ENCODE measurements around the gene DCLRE1A.
A peak's percentile ranks its signal among the peaks of the same experiment; 100 is the strongest.
"Not testable (repeated sequence)": the region's sequence is repeated elsewhere in the genome, so short reads cannot be mapped to it uniquely, and the experiment has no call there.

Gene DCLRE1A

DNA sequence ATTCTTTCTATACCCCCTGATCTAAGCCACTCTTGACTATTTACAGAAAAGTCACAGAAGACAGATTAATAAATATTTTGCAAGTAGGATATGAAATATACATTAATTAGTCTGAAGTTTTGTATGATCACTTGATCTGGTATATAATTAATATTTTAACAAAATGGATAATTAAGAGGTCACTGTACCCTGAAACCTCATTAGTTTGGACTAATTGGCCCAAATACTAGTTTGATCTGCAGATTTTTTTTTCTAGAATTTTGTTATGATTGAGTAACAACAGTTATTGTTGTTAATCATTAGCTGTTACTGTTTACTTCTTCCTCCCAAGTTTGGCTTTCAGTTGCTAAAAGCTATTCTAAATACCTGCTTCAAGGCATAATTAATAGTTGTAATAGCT, 3.3 kb upstream of the DCLRE1A start:
- no peak for DNase-seq (ENCODE audit: low spot score)

DNA sequence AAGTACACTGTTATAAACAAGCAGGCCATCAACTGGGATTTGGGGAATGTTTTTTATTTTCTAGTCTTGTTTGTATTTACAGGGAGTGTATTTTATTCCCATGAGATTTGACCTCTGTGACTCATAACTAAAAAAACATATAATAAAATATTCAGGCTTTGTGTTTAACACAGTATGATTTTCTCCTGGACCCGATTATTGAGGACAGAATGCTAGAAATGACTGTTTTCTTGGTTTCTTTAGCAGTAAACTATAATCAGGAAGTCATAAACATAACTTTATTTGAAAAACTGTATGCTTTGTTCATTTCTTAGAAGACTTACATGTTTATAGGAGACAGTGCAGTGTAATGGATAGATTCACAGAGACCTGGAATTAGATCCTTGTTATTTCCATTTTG, 2.7 kb upstream of the DCLRE1A start:
- peak; percentile 25 for DNase-seq (ENCODE audit: low spot score)

DNA sequence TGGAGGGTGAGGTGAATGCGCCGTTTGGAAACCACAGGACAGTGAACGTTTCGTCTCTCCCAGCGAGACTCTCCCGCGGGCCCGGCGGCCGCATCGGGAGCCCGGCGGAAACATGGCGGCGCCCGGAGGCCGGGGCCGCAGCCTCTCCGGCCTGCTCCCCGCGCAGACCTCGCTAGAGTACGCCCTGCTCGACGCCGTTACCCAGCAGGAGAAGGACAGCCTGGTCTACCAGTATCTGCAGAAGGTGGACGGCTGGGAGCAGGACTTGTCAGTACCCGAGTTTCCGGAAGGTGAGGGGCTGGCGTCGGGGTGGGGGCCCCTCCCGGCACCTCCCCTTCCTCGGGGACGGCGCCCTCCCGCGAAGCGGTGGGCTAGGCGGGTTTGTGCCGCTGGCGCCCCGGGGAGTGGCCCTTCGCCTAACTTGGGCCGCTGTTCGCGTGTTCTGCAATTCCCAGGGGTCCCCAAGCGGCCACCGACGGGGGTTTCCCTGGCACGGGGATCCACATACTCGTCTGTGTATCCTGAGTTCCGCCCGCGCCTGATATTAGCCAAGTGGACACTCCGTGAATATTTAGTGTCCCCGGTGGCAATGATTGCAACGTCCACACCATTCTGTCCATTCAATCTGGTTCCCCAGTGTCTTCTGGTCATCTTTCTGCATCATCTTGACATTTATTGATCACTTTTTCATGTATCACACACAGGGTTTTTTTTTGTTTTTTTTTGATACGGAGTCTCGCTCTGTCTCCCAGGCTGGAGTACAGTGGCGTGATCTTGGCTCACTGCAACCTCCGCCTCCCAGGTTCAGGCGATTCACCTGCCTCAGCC, 1.1 kb upstream of the DCLRE1A start:
- peak; percentile 70 for DNase-seq (ENCODE audit: low spot score)

DNA sequence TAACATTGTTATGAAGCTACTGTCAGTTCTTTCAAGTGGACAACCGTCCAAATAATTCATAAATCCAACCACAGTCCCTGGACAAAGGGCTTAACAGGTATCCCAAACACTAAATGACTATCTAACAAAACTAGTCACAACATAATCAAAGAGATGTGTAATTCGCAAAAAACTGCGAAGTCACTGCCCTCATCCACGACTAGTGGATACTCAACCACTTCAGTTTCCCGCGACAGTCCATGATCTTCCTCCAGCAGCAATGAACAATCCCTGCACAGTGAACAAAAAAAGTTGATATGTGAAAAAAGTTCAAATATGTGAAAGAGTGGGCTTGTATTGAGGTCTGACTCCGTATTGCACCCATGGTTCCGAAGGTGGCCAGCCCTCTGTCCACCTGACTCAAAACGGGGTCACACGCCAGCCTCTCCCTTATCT, 287 bp downstream of the DCLRE1A start:
- DNase-seq (ENCODE audit: low spot score) = no peak

DNA sequence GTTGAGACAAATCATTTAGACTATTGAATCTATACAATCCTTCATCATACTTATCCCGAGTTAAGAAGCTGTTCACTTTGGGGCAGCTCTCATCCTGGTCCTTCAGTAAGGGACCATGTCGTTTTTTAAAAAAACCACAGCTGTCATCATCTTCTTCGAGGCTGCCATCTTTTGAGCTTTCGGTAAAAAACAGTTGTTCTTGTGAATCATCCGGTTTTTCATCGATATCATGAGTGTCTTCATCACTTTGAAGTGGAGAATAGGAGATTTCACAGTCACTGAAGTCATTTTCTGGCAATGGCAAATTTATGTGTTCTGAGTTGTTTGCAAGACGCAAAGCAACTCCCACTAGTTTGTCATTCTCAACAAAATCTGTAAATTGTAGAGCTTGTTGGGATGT, 3.9 kb downstream of the DCLRE1A start:
- no peak for DNase-seq (ENCODE audit: low spot score)

DNA sequence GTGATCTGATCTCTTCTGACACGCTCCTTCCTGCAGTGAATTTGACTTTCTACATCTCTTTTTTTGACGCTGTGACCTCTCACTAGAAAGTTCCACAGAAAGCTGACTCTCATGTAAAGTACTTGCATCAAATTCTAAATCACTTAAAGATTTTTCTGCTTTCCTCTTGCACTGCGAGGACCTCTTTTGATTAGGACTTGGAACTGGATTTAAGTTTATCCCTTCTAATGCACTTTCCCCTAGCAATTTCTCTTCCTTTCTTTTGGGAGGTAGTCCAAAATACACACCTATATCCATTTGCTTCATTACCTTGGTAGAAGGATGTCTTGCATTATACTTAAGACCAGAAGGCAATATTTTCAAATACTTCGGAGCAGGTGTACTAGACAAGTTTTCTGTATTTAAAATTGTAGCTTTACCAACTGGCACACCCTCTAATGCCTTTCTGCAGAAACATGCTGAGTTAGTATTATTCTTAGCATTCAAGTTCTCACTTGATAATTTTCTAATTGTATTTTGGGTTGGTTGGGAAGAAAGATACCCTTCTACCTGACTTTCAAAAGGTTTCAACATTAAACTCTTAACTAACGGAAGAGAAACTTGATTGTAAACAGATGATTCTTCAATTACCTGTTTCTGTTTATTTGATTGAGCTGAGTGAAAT, 4.6 kb downstream of the DCLRE1A start:
- no peak for DNase-seq (ENCODE audit: low spot score)

DNA sequence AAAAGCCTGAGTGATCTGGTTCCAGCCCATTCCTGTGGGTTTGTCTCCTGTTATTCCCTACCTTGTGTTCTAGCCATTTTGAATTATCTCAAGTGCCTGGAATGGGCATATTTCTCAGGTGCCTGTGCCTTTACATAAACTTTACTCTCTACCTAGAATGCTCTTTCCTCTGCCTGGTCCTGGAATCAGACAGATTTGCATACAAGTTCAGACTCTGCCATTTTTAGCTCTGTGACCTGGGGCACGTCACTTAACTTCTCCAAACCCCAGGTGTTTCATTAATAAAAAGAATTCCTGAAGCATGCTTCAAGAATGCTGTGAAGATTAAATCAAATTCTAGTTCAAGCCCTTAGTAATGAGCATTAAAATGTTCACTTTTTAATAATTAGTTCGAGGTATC, 7.8 kb downstream of the DCLRE1A start:
- no peak for DNase-seq (ENCODE audit: low spot score)

DNA sequence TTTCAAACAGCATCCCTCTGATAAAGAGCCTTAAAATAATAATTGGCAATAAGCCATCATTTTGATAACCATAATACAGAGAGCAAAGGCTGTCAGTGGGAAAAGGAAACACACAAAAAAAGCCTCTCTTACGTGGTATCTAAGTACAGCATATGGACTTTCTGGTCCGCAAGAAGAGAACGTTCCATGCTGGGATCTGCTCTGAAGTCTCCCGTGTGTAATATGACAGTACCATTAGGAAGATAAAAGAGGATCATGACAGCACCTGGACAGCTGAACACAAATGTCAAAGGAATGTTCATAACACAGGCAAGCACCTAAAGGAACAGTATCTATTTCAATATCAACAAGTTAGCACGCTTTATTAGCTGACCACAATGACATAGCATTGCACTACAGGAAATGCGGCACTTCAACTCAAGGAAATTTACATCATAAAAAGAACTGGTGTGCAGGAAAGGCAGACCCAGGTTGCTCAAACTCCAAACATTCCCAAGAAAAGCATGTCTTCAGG, 9.9 kb downstream of the DCLRE1A start:
- DNase-seq (ENCODE audit: low spot score) = no peak

DNA sequence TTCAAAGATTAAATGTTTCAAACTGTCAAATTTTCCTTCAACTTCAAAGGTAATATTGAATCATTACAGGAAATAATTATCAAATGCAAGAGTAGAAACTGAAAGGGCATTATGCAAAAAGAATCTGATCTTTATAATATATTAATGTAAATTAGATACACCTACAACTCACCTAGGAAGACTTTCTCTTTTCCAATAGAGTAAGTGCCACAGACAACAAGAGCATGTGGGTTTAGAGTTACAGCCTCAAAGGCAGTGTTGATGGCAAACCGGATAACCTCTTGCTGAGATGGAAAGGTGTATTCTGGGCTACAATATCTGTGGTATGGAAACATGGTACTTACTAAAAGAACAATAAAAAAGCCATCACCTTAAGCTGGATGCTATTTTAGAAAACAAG, 11.7 kb downstream of the DCLRE1A start:
- no peak for DNase-seq (ENCODE audit: low spot score)

DNA sequence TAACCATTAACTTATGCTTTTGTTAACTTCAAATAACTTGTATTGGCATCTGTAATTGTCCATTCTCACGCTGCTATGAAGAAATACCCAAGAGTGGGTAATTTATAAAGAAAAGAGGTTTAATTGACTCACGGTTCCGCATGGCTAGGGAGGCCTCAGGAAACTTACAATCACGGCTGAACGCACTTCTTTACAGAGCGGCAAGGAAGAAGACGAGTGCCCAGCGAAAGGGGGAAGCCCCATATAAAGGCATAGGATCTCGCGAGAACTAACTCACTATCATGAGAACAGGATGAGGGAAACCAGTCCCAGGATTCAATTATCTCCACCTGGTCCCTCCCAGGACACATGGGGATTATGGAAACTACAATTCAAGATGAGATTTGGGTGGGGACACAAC, 25.3 kb downstream of the DCLRE1A start:
- not testable (repeated sequence) for DNase-seq (ENCODE audit: low spot score)

DNA sequence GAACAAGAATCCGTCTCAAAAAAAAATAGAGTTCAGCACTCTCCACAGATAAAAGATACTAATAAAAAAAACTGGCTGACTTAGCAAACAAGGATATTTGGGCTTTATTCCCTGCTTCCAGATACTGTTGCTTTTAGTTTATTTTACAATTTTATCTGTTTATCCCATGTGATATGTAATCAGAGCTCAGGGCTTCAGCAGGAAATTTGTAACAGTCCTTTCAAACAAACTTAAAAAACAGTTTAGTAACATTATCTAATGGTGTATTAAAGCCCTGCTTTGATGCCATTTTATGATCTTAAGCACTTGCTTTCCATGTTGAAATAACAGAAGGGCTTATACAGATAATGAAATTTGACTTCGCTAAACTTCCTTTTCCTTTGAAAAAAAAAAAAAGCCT, 28.1 kb downstream of the DCLRE1A start:
- no peak for DNase-seq (ENCODE audit: low spot score)

DNA sequence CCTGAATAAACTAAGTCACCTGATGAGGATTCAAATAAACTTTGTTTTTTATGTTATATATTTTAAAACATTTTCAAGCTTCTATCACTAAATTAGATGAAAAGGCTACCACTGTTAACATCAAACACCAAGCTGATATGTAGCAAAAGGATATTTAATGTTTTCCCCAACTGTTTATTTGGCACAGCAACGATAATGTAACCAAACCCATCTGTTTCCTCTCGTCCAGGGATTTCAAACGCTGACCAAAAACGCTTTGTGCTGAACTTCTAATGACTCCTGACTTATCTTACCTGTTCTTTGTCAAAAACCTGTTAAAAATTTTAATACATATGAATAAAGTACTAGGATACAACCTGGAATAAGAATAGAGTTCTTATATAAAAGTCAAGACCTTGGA, 30.5 kb downstream of the DCLRE1A start:
- DNase-seq (ENCODE audit: low spot score) = no peak

DNA sequence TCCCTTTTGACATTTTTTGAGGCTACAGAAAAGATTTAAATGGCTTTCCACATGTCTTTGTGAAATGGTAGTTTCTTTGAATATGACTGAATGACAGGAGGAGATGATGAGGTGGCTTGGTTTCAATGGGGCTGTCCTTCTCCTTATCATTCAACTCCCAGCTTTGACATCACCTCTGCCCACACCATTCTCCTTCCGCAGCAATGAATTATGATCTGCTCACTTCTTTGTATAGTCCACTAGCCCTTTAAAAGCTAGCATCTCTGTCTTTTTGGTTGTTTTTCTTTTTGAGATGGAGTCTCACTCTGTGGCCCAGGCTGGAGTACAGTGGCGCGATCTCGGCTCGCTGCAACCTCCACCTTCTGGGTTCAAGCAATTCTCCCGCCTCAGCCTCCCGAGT, 31.7 kb downstream of the DCLRE1A start:
- no peak for DNase-seq (ENCODE audit: low spot score)

DNA sequence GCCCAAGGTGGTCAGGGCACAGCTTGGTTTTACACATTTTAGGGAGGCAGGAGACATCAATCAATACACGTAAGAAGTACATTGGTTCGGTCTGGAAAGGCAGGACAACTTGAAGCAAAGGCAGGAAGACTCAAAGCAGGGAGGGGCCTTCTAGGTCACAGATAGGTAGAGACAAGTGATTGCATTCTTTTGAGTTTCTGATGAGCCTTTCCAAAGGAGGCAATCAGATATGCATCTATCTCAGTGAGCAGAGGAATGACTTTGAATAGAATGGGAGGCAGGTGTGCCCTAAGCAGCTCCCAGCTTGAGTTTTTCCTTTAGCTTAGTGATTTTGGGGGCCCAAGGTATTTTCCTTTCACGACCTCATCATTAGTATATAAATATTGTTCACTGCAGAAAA, 32.6 kb downstream of the DCLRE1A start:
- DNase-seq (ENCODE audit: low spot score) = not testable (repeated sequence)

DNA sequence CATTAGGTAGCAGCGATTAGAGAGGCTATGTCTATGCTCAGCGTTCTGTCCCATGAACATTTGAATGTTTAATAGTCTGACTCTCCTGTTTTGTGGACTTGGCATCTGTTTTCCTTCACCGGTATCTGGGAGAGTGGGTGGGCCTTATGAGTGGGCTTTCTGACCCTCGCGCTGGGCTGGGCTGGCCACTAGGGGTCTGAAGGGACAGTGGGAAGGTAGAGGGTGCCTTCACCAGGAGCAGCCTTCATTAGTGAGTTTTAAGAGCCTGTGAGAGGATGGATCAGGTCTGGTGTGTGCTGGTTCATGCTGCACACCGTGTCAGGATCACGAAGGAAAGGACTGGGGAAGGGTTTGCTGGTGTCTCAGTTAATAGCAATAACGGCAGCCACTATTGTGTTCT, 33.4 kb downstream of the DCLRE1A start:
- DNase-seq (ENCODE audit: low spot score) = no peak

DNA sequence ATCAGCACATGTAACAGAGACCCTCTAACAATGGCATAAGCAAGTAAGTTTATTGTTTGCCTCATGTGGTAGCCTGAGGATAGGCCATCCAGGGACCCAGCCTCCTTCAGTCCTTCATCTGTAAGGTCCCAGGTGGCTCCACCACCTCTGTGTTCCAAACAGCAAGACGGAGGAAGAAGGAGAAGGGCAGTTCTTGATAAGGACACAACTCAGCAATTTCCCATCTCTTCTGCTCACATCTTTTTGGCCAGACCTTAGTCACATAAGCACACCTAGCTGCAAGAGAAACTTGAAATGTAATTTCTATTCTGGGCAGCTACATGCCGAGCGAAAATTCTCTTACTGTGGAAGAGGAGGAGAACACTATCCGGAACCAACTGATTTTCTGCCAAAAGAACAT, 33.9 kb downstream of the DCLRE1A start:
- DNase-seq (ENCODE audit: low spot score) = no peak

DNA sequence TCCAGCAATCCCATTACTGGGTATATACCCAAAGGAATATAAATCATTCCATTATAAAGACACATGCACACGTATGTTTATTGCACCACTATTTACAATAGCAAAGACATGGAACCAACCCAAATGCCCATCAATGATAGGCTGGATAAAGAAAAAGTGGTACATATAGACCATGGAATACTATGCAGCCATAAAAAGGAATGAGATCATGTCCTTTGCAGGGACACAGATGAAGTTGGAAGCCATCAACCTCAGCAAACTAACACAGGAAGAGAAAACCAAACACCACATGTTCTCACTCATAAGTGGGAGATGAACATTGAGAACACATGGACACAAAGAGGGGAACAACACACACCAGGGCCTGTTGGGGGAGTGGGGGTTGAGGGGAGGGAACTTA, 39.2 kb downstream of the DCLRE1A start:
- DNase-seq (ENCODE audit: low spot score) = not testable (repeated sequence)

DNA sequence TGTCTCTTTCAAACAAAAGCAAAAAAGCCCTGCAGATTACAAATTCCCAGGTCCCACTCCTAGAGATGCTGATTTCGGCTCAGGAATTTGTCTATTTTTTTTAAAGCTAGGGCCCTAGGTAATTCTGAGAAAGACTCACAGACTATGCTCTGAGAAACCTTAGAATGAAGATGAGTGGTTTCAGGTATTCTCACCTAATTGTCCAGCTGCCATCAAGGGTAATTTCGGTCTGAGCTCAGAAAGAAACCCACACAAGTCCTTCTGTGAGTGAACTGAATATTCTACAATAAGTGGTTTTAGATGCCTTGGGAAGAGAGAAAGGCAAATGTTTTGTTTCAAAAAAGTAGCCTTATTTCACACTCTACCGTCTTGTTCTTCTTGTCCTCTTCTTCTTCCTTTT, 45.7 kb downstream of the DCLRE1A start:
- DNase-seq (ENCODE audit: low spot score) = no peak

DNA sequence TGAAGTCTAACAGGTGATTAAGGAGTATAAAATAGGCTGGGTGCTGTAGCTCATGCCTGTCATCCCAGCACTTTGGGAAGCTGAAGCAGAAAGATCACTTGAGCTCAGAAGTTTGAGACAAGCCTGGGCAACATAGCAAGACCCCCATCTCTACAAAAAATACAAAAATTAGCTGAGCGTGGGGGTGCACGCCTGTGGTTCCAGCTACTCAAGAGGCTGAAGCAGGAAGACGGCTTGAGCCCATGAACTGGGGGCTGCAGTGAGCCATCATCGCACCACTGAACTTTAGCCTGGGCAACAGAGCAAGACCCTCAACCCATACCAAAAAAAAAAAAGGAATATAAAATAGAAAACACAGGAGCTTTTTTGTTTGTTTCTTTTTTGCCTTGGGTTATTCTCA, 47.4 kb downstream of the DCLRE1A start:
- no peak for DNase-seq (ENCODE audit: low spot score)

DNA sequence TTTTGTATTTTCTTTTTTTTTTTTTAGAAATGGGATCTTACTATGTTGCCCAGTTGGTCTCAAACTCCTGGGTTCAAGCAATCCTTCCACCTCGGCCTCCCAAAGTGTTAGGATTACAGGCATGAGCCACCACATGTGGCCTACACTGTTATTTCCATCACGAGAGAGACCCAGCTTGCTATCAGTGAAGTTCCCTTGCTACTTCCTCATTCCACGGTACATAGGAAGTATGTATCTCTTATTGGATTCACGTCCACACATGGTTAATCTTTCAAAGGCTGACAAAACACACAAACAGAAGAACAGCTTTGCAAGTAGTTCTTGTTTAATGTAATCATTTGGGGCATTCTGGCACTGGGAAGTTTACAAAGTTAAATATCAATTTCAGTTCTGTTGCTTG, 50.9 kb downstream of the DCLRE1A start:
- DNase-seq (ENCODE audit: low spot score) = peak; percentile 25

DNA sequence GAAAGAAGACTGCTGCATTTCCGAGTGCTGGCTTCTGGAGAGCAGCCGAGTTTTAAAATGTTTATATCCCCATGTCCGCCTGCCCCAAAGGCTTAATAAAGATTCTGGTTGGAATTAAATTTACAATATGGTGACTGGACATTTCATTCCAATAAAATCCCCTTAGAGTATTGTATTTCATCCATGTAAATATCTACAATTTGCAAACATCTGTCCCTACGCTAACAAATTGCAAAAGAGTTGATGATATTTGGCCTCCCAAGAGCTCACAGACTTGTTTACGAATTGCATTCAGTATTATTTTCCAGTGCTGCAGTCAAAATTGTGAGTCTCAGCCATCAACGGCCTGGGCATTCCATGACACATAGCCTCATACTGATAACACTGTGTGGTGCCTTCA, 52.3 kb downstream of the DCLRE1A start:
- DNase-seq (ENCODE audit: low spot score) = no peak

DNA sequence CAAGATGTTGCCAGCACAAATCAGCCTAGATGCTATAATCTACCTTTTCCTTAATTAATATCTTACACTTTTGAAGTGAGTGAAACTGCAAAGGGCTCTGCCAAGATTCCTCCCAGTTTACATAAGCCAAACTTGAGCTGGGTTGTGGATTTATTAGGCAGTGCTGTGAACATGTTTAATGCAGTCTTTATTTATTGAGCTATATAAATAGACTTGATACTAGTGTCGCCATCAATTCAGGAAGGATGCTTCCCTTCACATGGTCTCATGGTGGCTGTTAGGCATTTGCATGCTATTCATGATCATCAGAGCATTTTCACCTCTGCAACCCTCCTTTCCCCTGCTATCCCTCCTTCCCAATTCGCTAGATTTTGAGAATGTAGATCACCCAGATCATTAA, 62.2 kb downstream of the DCLRE1A start:
- no peak for DNase-seq (ENCODE audit: low spot score)

DNA sequence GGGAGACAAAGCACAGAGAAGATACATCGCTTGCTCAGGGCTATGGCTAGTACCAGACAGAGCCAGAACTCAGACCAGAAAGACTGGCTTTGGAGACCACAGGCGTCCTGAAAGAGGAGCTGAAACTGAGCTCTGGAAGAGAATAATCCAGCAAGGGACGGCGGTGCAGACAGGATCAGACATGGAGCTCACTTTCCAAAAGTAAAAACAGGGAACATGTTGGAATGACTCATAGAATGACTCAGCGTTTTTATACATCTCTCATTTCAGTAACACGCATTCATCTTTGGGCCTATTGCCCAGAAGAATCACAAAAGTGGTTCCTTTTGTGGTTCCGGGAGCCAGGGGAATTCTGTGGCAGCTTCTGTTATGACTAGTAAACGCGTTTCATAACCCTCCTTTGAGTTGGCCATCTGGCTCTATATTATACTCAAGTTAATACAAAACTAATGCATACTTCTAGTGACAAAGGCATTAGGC, 65.2 kb downstream of the DCLRE1A start:
- no peak for DNase-seq (ENCODE audit: low spot score)

Measured in NAMALWA (cell line).